T-helper 9 cell (primary cell): ENCODE results near the gene CFAP54.
"Not testable (repeated sequence)": the region's sequence is repeated elsewhere in the genome, so short reads cannot be mapped to it uniquely, and the experiment has no call there.

Experiments used
- DNase-seq: peaks from one replicate; pipeline ENCODE4 v3.0.0-alpha.2; 2020

Gene CFAP54

GRCh38 chr12:96473394-96474093 lies 15.8 kb upstream of the CFAP54 start:
- no peak for DNase-seq

- DNase-seq, result no peak
These were observed 15.2 kb upstream of the CFAP54 start for GRCh38 chr12:96474206-96474605.

GRCh38 chr12:96478011-96478410 lies 11.4 kb upstream of the CFAP54 start:
- DNase-seq, result no peak

GRCh38 chr12:96482086-96482485 lies 7.3 kb upstream of the CFAP54 start:
- DNase-seq, result no peak

GRCh38 chr12:96483116-96483515 lies 6.3 kb upstream of the CFAP54 start:
- DNase-seq, result no peak

GRCh38 chr12:96486751-96487613 lies 2.4 kb upstream of the CFAP54 start:
- DNase-seq, result no peak

- DNase-seq, result no peak
These were observed 1.7 kb upstream of the CFAP54 start for GRCh38 chr12:96487634-96488033.

GRCh38 chr12:96493106-96493505 lies 3.7 kb downstream of the CFAP54 start:
- DNase-seq, result no peak

GRCh38 chr12:96494154-96494553 lies 4.8 kb downstream of the CFAP54 start:
- not testable (repeated sequence) for DNase-seq

GRCh38 chr12:96495155-96495554 lies 5.8 kb downstream of the CFAP54 start:
- DNase-seq, result no peak

- DNase-seq, result no peak
These were observed 6.6 kb downstream of the CFAP54 start for GRCh38 chr12:96495841-96496545.

GRCh38 chr12:96496944-96497343 lies 7.6 kb downstream of the CFAP54 start:
- DNase-seq, result no peak

GRCh38 chr12:96497855-96498254 lies 8.5 kb downstream of the CFAP54 start:
- no peak for DNase-seq

- no peak for DNase-seq
These were observed 11.3 kb downstream of the CFAP54 start for GRCh38 chr12:96500693-96501092.

- DNase-seq, result no peak
These were observed 11.9 kb downstream of the CFAP54 start for GRCh38 chr12:96501133-96501761.

- DNase-seq, result no peak
These were observed 12.5 kb downstream of the CFAP54 start for GRCh38 chr12:96501908-96502307.

GRCh38 chr12:96502477-96502876 lies 13.1 kb downstream of the CFAP54 start:
- no peak for DNase-seq

GRCh38 chr12:96502949-96503532 lies 13.7 kb downstream of the CFAP54 start:
- no peak for DNase-seq

- DNase-seq, result no peak
These were observed 14.6 kb downstream of the CFAP54 start for GRCh38 chr12:96503976-96504375.

GRCh38 chr12:96506776-96507175 lies 17.4 kb downstream of the CFAP54 start:
- no peak for DNase-seq

- DNase-seq, result no peak
These were observed 21.0 kb downstream of the CFAP54 start for GRCh38 chr12:96510306-96510764.

GRCh38 chr12:96513166-96513565 lies 23.8 kb downstream of the CFAP54 start:
- DNase-seq, result no peak

GRCh38 chr12:96513681-96514080 lies 24.3 kb downstream of the CFAP54 start:
- no peak for DNase-seq
